Measurements from ENCODE around the gene ZSCAN20. TPM values are rescaled to one million over a fixed set of nuclear protein-coding genes. Genes with fewer than 3 reads are reported as not detected.
A peak's percentile ranks its signal among the peaks of the same experiment; 100 is the strongest.

The ZSCAN20 gene
- total RNA-seq, 1 donor from 2014 or later: 4.3 TPM

DNA sequence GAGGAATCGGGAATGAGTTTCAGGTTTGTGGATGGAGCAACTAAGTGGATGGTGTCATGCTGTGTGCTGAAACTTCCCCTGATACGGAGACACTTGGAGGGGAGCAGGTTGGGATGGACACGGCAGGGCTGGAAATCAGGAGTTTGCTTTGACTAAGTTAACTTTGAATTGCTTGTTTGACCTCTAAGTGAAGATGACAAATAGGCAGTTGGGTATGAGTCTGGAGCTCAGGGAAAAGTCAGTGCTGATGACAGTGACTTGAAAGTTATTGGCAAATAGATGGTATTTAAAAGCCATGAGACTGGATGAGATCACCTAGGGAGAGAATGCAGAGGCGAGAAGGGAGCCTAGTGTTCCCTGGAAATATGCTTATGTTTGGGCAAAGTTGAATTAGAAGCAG, 12.8 kb upstream of the ZSCAN20 start:
- Histone ChIP-seq H3K27ac (no peak overlapping the region), H3K9me3 (no peaks in the 10 kb centered on the region), H3K4me1 (no peaks in the 10 kb centered on the region), H3K4me3 (no peak overlapping the region), H3K36me3 (no peaks in the 10 kb centered on the region), H3K27me3 (no peaks in the 10 kb centered on the region)
- ATAC-seq: no peak
- DNase-seq: no peak
- TF ChIP-seq, protein P1, sequence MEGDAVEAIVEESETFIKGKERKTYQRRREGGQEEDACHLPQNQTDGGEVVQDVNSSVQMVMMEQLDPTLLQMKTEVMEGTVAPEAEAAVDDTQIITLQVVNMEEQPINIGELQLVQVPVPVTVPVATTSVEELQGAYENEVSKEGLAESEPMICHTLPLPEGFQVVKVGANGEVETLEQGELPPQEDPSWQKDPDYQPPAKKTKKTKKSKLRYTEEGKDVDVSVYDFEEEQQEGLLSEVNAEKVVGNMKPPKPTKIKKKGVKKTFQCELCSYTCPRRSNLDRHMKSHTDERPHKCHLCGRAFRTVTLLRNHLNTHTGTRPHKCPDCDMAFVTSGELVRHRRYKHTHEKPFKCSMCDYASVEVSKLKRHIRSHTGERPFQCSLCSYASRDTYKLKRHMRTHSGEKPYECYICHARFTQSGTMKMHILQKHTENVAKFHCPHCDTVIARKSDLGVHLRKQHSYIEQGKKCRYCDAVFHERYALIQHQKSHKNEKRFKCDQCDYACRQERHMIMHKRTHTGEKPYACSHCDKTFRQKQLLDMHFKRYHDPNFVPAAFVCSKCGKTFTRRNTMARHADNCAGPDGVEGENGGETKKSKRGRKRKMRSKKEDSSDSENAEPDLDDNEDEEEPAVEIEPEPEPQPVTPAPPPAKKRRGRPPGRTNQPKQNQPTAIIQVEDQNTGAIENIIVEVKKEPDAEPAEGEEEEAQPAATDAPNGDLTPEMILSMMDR (IDR thresholded peaks at IDR 0.05): no peak
- intact Hi-C loops (cut with DNase I): loop anchor here (10.0 kb wide), 1 partner anchor 165 kb away; no protein-coding TSS in a partner anchor

DNA sequence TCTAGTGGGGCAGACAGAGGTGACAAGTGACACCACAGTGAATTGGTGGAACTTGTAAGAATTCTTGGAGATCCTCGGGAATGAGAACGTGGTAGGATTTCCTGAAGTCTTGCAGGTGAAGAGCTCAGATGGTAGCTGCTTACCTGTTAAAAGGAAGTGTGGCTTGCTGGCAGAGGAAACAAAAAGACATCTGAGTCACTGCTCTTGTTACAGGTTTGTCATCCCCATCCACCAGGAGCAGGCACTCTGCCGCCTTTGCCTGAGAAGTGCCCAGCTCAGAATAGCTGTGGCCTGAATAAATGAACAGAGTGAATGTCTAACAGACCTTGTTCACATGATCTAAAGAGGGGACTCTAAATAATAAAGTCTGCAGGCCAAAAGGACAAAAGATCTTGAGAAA, 12.3 kb upstream of the ZSCAN20 start:
- no peak for ATAC-seq
- TF ChIP-seq, protein P1 (IDR thresholded peaks at IDR 0.05): no peak
- Histone ChIP-seq H3K4me1 (no peaks in the 10 kb centered on the region), H3K9me3 (no peaks in the 10 kb centered on the region), H3K27me3 (no peaks in the 10 kb centered on the region), H3K27ac (no peak overlapping the region), H3K4me3 (no peak overlapping the region), H3K36me3 (no peaks in the 10 kb centered on the region)
- no peak for DNase-seq
- intact Hi-C loops (cut with DNase I): no loop called here

DNA sequence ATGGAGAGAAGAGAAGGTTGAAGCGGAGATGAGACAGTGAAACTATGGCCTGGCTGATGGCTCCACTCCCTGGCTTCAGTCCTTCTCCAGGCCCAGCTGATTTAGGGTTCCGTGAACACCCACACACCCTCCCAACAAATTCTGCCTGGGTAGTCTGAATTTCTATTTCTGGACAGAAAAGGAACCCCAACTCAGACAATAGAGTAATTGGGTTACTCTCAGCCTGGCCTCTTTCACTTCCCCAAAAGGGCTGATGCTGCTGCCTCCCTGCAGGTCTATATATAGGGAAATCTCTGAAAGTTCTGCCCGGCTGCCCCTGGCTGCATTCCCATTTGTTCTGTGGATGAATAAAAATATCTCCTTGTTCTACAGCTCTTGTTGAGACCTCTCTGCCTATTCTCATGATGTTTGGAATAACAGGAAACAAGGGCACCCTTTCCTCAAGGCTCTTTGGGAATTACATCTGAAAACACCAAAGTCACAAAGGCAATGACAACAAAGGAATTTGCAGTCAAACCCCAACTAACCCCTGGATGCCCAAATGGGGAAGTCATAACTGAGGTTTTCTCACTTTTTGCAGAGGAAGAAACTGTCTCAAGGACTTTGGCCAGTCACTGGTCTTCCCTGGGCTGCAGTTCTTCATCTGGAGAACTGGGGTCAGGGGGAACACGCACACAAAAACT, 11.4 kb upstream of the ZSCAN20 start:
- no peak overlapping the region for H3K4me3 ChIP-seq
- H3K27ac ChIP-seq: peak overlapping the region; percentile 11
- no peaks in the 10 kb centered on the region for H3K9me3 ChIP-seq
- DNase-seq (peak; percentile 42), ATAC-seq (peak; percentile 78)
- no peaks in the 10 kb centered on the region for H3K36me3 ChIP-seq
- intact Hi-C loops (cut with DNase I): no loop called here
- H3K4me1 ChIP-seq: no peaks in the 10 kb centered on the region
- H3K27me3 ChIP-seq: no peaks in the 10 kb centered on the region
- TF ChIP-seq, protein P1 (IDR thresholded peaks at IDR 0.05): no peak

DNA sequence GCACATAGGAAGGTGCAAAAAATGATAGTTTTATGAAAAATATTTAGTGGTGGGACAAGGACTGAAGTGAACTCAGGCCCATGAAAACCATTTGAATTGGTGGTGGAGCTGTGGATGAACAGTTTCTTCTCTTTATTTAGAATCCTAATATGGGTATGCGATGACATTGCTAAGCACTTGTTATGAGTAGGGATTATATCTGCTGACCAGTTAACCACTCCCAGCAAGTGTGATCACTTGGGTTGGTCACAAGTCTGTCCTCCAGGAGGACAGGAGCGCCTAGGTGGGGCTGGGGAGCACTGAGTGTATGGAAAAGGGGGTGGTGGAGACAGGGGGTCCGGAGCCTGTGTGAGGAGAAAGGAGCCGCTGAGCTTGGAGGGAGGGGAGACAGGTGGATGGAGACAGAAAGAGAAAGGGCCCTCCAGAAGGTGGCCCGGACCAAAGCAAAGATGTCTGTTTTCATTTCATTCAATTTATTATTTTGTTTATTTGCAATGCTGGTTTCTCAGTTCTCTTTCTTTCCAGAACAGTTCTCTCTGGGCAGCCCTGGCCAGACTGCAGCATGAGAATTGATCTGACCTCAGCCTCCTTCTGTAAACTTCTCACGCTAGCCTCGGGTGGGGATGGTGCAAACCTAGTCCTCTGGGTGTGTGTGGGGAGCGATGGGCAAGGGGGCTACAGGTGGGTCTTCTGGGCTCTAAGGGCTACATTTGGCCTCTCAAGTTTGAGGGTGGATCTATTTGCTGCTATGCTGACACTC, 9.9 kb upstream of the ZSCAN20 start:
- H3K4me3 ChIP-seq: no peak overlapping the region
- peak; percentile 30 for DNase-seq
- TF ChIP-seq, protein P1 (IDR thresholded peaks at IDR 0.05): no peak
- H3K36me3 ChIP-seq: no peaks in the 10 kb centered on the region
- no peaks in the 10 kb centered on the region for H3K9me3 ChIP-seq
- no peaks in the 10 kb centered on the region for H3K4me1 ChIP-seq
- no peaks in the 10 kb centered on the region for H3K27me3 ChIP-seq
- ATAC-seq: no peak
- no peak overlapping the region for H3K27ac ChIP-seq
- intact Hi-C loops (cut with DNase I): no loop called here

DNA sequence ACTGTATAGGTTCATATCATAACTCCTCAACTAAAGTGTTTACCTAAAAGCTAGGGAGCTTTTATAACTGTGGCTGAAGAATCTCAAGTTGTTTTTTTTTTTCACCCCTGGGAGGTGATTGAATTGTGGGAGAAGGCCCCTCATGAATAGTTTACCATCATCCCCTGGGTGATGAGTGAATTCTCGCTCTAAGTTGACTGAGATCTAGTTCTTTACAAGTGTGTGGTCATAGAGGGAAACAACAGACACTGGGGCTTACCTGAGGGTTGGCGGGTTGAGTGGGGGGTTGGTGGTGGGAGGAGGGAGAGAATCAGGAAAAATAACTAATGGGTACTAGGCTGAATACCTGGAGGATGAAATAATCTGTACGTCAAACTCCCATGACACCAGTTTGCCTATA, 7.9 kb upstream of the ZSCAN20 start:
- H3K36me3 ChIP-seq: no peaks in the 10 kb centered on the region
- H3K27me3 ChIP-seq: no peaks in the 10 kb centered on the region
- ATAC-seq (no peak), DNase-seq (no peak)
- intact Hi-C loops (cut with DNase I): no loop called here
- no peak overlapping the region for H3K27ac ChIP-seq
- H3K4me3 ChIP-seq: no peak overlapping the region
- H3K9me3 ChIP-seq: no peaks in the 10 kb centered on the region
- TF ChIP-seq, protein P1 (IDR thresholded peaks at IDR 0.05): no peak
- no peaks in the 10 kb centered on the region for H3K4me1 ChIP-seq

Measured in upper lobe of right lung (tissue), 1 donor.